IPS-NIHi11 (cell line): ENCODE measurements around the gene MAMDC2.

Experiments used
- DNase-seq: peaks from one replicate; pipeline ENCODE4 v3.0.0; 2012; ENCODE audit warnings: mixed read lengths, low spot score

The MAMDC2 gene

GRCh38 chr9:70261131-70261870, 217.7 kb downstream of the MAMDC2 start:
- no peak for DNase-seq

GRCh38 chr9:70262366-70262765, 218.7 kb downstream of the MAMDC2 start:
- no peak for DNase-seq

- no peak for DNase-seq
Observed at GRCh38 chr9:70262948-70263347, 219.3 kb downstream of the MAMDC2 start.

- DNase-seq = no peak
Observed at GRCh38 chr9:70263421-70263820, 219.8 kb downstream of the MAMDC2 start.
